ENCODE results near the gene KCNQ5. TPM values are rescaled to one million over a fixed set of nuclear protein-coding genes. Genes with fewer than 3 reads are reported as not detected.

The KCNQ5 gene
- total RNA-seq, 1 donor from 2014 or later, result 1.5 TPM

DNA sequence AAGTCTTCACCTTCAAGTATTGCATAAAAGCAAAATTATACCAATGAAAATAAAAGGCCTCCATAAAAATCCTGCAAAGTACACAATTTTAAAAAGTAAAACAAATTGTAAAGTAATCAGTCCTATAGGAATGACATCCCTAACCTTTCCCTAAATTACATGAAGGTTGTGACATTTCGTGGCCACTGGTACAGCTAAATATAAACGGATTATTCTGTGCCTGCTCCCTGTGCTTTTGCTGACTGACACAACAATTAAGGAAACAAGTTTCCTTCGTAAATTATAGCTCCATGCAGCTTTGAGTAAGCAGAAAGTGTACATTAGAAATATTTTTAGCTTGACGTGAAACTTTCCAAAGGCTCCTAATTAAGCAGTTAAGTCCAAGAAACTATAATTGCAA lies 222.8 kb downstream of the KCNQ5 start:
- H3K4me3 Mint-ChIP-seq (ENCODE audit: unreplicated experiment), result no peak overlapping the region
- TF ChIP-seq, protein P1, sequence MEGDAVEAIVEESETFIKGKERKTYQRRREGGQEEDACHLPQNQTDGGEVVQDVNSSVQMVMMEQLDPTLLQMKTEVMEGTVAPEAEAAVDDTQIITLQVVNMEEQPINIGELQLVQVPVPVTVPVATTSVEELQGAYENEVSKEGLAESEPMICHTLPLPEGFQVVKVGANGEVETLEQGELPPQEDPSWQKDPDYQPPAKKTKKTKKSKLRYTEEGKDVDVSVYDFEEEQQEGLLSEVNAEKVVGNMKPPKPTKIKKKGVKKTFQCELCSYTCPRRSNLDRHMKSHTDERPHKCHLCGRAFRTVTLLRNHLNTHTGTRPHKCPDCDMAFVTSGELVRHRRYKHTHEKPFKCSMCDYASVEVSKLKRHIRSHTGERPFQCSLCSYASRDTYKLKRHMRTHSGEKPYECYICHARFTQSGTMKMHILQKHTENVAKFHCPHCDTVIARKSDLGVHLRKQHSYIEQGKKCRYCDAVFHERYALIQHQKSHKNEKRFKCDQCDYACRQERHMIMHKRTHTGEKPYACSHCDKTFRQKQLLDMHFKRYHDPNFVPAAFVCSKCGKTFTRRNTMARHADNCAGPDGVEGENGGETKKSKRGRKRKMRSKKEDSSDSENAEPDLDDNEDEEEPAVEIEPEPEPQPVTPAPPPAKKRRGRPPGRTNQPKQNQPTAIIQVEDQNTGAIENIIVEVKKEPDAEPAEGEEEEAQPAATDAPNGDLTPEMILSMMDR (IDR thresholded peaks at IDR 0.05; ENCODE audit: partially characterized antibody, unreplicated experiment), result no peak
- H3K27ac Mint-ChIP-seq (ENCODE audit: unreplicated experiment), result no peak overlapping the region
- DNase-seq, result no peak
- H3K36me3 Mint-ChIP-seq (ENCODE audit: unreplicated experiment), result no peaks in the 10 kb centered on the region
- no peaks in the 10 kb centered on the region for H3K27me3 Mint-ChIP-seq (ENCODE audit: unreplicated experiment)
- H3K4me1 Mint-ChIP-seq (ENCODE audit: low read depth, unreplicated experiment), result no peaks in the 10 kb centered on the region
- H3K9me3 Mint-ChIP-seq (ENCODE audit: unreplicated experiment), result no peaks in the 10 kb centered on the region

DNA sequence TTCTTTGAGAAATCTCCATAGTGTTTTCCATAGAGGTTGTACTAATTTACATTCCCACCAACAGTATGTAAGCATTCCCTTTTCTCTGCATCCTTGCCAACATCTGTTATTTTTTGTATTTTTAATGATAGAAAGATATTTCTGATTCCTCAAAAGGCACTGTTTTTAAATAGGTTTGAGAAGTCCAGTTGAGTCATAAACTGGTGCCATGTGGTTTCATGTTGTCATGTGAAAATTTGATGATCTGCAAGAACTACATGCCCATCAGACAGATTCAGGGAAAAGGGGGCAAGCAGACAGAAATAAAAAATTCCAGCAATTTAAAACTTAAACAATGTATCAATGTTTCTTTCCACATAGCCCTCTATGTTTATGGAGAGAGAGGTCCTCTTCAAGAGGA lies 227.5 kb downstream of the KCNQ5 start:
- Mint-ChIP-seq H3K4me3 (ENCODE audit: unreplicated experiment) (no peak overlapping the region), H3K27ac (ENCODE audit: unreplicated experiment) (no peak overlapping the region), H3K9me3 (ENCODE audit: unreplicated experiment) (no peaks in the 10 kb centered on the region), H3K4me1 (ENCODE audit: low read depth, unreplicated experiment) (no peaks in the 10 kb centered on the region), H3K36me3 (ENCODE audit: unreplicated experiment) (no peaks in the 10 kb centered on the region), H3K27me3 (ENCODE audit: unreplicated experiment) (no peaks in the 10 kb centered on the region)
- DNase-seq, result no peak
- TF ChIP-seq, protein P1 (IDR thresholded peaks at IDR 0.05; ENCODE audit: partially characterized antibody, unreplicated experiment), result no peak

DNA sequence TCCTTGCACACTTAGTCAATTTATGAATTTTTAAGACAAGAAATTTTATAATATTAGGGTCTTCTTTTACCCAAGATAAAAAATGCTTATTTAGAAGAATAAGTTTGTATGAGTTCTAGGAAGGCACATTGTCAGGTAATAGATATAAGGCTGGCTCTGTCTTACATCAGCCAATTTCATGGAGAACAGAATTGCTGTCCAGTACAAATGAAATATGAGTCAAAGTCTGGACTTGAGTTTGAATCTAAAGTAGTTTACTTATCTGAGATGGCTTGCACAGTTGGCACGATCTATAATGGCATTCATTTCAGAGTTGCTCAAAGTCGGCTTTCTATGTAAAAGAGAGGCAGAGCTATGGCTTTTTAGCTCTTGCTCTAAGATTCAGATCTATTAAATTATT lies 228.2 kb downstream of the KCNQ5 start:
- Mint-ChIP-seq H3K36me3 (ENCODE audit: unreplicated experiment) (no peaks in the 10 kb centered on the region), H3K4me3 (ENCODE audit: unreplicated experiment) (no peak overlapping the region), H3K4me1 (ENCODE audit: low read depth, unreplicated experiment) (no peaks in the 10 kb centered on the region), H3K9me3 (ENCODE audit: unreplicated experiment) (no peaks in the 10 kb centered on the region), H3K27me3 (ENCODE audit: unreplicated experiment) (no peaks in the 10 kb centered on the region), H3K27ac (ENCODE audit: unreplicated experiment) (no peak overlapping the region)
- TF ChIP-seq, protein P1 (IDR thresholded peaks at IDR 0.05; ENCODE audit: partially characterized antibody, unreplicated experiment), result no peak
- DNase-seq, result no peak

DNA sequence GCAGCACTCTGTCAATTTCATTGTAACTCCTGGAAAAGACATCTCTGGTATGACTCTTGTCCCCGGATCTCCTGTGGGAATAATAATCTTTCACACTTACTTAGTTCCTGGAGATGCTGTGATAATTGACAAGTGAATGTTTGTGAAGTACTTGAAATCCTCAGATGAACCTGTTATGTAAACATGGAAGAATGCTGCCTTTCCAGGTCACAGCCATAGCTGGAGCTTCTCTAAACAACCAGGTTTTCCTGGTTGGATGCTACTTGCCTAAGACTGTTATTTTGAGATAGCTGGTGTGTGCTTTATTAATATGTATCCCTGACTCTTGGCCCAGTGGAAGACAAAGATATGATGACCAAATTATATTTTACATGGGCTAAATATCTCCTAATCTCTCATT lies 228.6 kb downstream of the KCNQ5 start:
- TF ChIP-seq, protein P1 (IDR thresholded peaks at IDR 0.05; ENCODE audit: partially characterized antibody, unreplicated experiment), result no peak
- Mint-ChIP-seq H3K9me3 (ENCODE audit: unreplicated experiment) (no peaks in the 10 kb centered on the region), H3K4me3 (ENCODE audit: unreplicated experiment) (no peak overlapping the region), H3K27ac (ENCODE audit: unreplicated experiment) (no peak overlapping the region), H3K4me1 (ENCODE audit: low read depth, unreplicated experiment) (no peaks in the 10 kb centered on the region), H3K27me3 (ENCODE audit: unreplicated experiment) (no peaks in the 10 kb centered on the region), H3K36me3 (ENCODE audit: unreplicated experiment) (no peaks in the 10 kb centered on the region)
- DNase-seq, result no peak

DNA sequence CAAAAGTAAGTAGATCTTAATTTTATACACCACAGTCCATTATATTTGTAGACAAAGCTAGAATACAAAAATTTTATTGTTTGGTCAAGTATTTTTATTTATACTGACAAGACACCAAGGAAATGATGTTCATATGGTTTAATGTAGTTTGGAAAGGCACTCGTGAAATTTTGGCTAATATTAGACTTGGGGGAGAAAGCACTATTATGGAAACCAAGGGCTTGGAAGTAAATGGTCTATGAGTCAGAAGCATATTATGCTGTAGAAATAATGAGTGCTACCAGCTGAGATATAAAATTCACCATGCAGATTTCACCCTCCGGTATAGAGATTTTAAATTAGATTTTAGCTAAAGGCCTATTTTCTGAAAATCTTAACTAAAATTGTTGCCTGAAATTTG lies 233.6 kb downstream of the KCNQ5 start:
- H3K36me3 Mint-ChIP-seq (ENCODE audit: unreplicated experiment), result no peaks in the 10 kb centered on the region
- TF ChIP-seq, protein P1 (IDR thresholded peaks at IDR 0.05; ENCODE audit: partially characterized antibody, unreplicated experiment), result no peak

More for the DNA sequence above, 233.6 kb downstream of the KCNQ5 start:
- no peak overlapping the region for H3K4me3 Mint-ChIP-seq (ENCODE audit: unreplicated experiment)
- H3K9me3 Mint-ChIP-seq (ENCODE audit: unreplicated experiment), result no peaks in the 10 kb centered on the region
- no peaks in the 10 kb centered on the region for H3K27me3 Mint-ChIP-seq (ENCODE audit: unreplicated experiment)
- peaks cover 2% of the 10 kb centered on the region for H3K4me1 Mint-ChIP-seq (ENCODE audit: low read depth, unreplicated experiment)
- H3K27ac Mint-ChIP-seq (ENCODE audit: unreplicated experiment), result no peak overlapping the region
- no peak for DNase-seq
